ENCODE measurements around the gene RXRG. TPM values are rescaled to one million over a fixed set of nuclear protein-coding genes. Genes with fewer than 3 reads are reported as not detected.

Gene RXRG
- total and polyA plus RNA-seq, 4 donors = 0.23 to 2.2 TPM; not detected in 2

GRCh38 chr1:165376041-165376810, 68.7 kb downstream of the RXRG start:
- no peak overlapping the region for H3K27ac ChIP-seq (ENCODE audit: low read depth in 1 of 2, low read length in 2 of 2)
- H3K4me1 ChIP-seq (ENCODE audit: control insufficient read depth in 1 of 2, insufficient read depth in 2 of 2, low read length in 2 of 2) = no peaks in the 10 kb centered on the region
- ATAC-seq (ENCODE audit: low FRiP score) (peak; percentile 94), DNase-seq (peak; percentile 92 to 93)
- intact Hi-C loops (cut with DNase I) = no loop called here
- 1% methylated on average over 46 of the region's 46 CpGs for WGBS, 2 donors
- H3K4me3 ChIP-seq (ENCODE audit: low read length in 2 of 2) = peak overlapping the region; percentile 14 to 22
- H3K9me3 ChIP-seq (ENCODE audit: control insufficient read depth, low read length) = no peaks in the 10 kb centered on the region
- H3K27me3 ChIP-seq (ENCODE audit: control insufficient read depth in 1 of 2, insufficient read depth in 2 of 2, low read length in 1 of 2) = no peaks in the 10 kb centered on the region
- no peaks in the 10 kb centered on the region for H3K36me3 ChIP-seq (ENCODE audit: control insufficient read depth in 1 of 2, insufficient read depth in 2 of 2, low read length in 1 of 2)

GRCh38 chr1:165375623-165376022, 69.3 kb downstream of the RXRG start:
- 50 to 59% methylated on average over 7 of the region's 7 CpGs for WGBS, 2 donors
- Histone ChIP-seq H3K4me3 (ENCODE audit: low read length in 2 of 2) (peak overlapping the region in 1 of 2 donors; percentile 22), H3K9me3 (ENCODE audit: control insufficient read depth, low read length) (no peaks in the 10 kb centered on the region), H3K27me3 (ENCODE audit: control insufficient read depth in 1 of 2, insufficient read depth in 2 of 2, low read length in 1 of 2) (no peaks in the 10 kb centered on the region), H3K4me1 (ENCODE audit: control insufficient read depth in 1 of 2, insufficient read depth in 2 of 2, low read length in 2 of 2) (no peaks in the 10 kb centered on the region), H3K36me3 (ENCODE audit: control insufficient read depth in 1 of 2, insufficient read depth in 2 of 2, low read length in 1 of 2) (no peaks in the 10 kb centered on the region), H3K27ac (ENCODE audit: low read depth in 1 of 2, low read length in 2 of 2) (no peak overlapping the region)
- no peak for ATAC-seq (ENCODE audit: low FRiP score)
- no peak for DNase-seq
- intact Hi-C loops (cut with DNase I) = no loop called here

- Histone ChIP-seq H3K36me3 (ENCODE audit: control insufficient read depth in 1 of 2, insufficient read depth in 2 of 2, low read length in 1 of 2) (no peaks in the 10 kb centered on the region), H3K9me3 (ENCODE audit: control insufficient read depth, low read length) (no peaks in the 10 kb centered on the region), H3K4me1 (ENCODE audit: control insufficient read depth in 1 of 2, insufficient read depth in 2 of 2, low read length in 2 of 2) (no peaks in the 10 kb centered on the region), H3K27me3 (ENCODE audit: control insufficient read depth in 1 of 2, insufficient read depth in 2 of 2, low read length in 1 of 2) (no peaks in the 10 kb centered on the region), H3K4me3 (ENCODE audit: low read length in 2 of 2) (no peak overlapping the region), H3K27ac (ENCODE audit: low read depth in 1 of 2, low read length in 2 of 2) (no peak overlapping the region)
- DNase-seq = no peak
- WGBS, 2 donors = 55 to 57% methylated on average over 5 of the region's 5 CpGs
- ATAC-seq (ENCODE audit: low FRiP score) = no peak
- intact Hi-C loops (cut with DNase I) = no loop called here
These were observed 73.2 kb downstream of the RXRG start for GRCh38 chr1:165371588-165372225.

- Histone ChIP-seq H3K4me1 (ENCODE audit: control insufficient read depth in 1 of 2, insufficient read depth in 2 of 2, low read length in 2 of 2) (no peaks in the 10 kb centered on the region), H3K27ac (ENCODE audit: low read depth in 1 of 2, low read length in 2 of 2) (no peak overlapping the region), H3K9me3 (ENCODE audit: control insufficient read depth, low read length) (no peaks in the 10 kb centered on the region), H3K36me3 (ENCODE audit: control insufficient read depth in 1 of 2, insufficient read depth in 2 of 2, low read length in 1 of 2) (no peaks in the 10 kb centered on the region), H3K4me3 (ENCODE audit: low read length in 2 of 2) (no peak overlapping the region), H3K27me3 (ENCODE audit: control insufficient read depth in 1 of 2, insufficient read depth in 2 of 2, low read length in 1 of 2) (no peaks in the 10 kb centered on the region)
- peak in 1 of 2 donors; percentile 88 for DNase-seq
- ATAC-seq (ENCODE audit: low FRiP score) = peak; percentile 67
- 21% methylated on average over 9 of the region's 9 CpGs for WGBS, 2 donors
- intact Hi-C loops (cut with DNase I) = loop anchor here in 1 of 2 donors (10.0 kb wide), 1 partner anchor 255 kb away; no protein-coding TSS in a partner anchor
These were observed 75.6 kb downstream of the RXRG start for GRCh38 chr1:165369255-165369848.

GRCh38 chr1:165367375-165367993, 77.4 kb downstream of the RXRG start:
- ATAC-seq (ENCODE audit: low FRiP score) (peak; percentile 65), DNase-seq (peak; percentile 79 to 88)
- Histone ChIP-seq H3K27me3 (ENCODE audit: control insufficient read depth in 1 of 2, insufficient read depth in 2 of 2, low read length in 1 of 2) (no peaks in the 10 kb centered on the region), H3K4me1 (ENCODE audit: control insufficient read depth in 1 of 2, insufficient read depth in 2 of 2, low read length in 2 of 2) (no peaks in the 10 kb centered on the region), H3K36me3 (ENCODE audit: control insufficient read depth in 1 of 2, insufficient read depth in 2 of 2, low read length in 1 of 2) (no peaks in the 10 kb centered on the region), H3K4me3 (ENCODE audit: low read length in 2 of 2) (no peak overlapping the region), H3K9me3 (ENCODE audit: control insufficient read depth, low read length) (no peaks in the 10 kb centered on the region), H3K27ac (ENCODE audit: low read depth in 1 of 2, low read length in 2 of 2) (no peak overlapping the region)
- intact Hi-C loops (cut with DNase I) = loop anchor here in 1 of 2 donors (10.0 kb wide), 1 partner anchor 253 kb away; no protein-coding TSS in a partner anchor
- WGBS, 2 donors = 43 to 50% methylated on average over 7 of the region's 7 CpGs

GRCh38 chr1:165365341-165365740, 79.6 kb downstream of the RXRG start:
- no peak for DNase-seq
- ATAC-seq (ENCODE audit: low FRiP score) = no peak
- intact Hi-C loops (cut with DNase I) = loop anchor here in 1 of 2 donors (10.0 kb wide), 1 partner anchor 251 kb away; no protein-coding TSS in a partner anchor
- Histone ChIP-seq H3K9me3 (ENCODE audit: control insufficient read depth, low read length) (no peaks in the 10 kb centered on the region), H3K27me3 (ENCODE audit: control insufficient read depth in 1 of 2, insufficient read depth in 2 of 2, low read length in 1 of 2) (no peaks in the 10 kb centered on the region), H3K36me3 (ENCODE audit: control insufficient read depth in 1 of 2, insufficient read depth in 2 of 2, low read length in 1 of 2) (no peaks in the 10 kb centered on the region), H3K27ac (ENCODE audit: low read depth in 1 of 2, low read length in 2 of 2) (no peak overlapping the region), H3K4me1 (ENCODE audit: control insufficient read depth in 1 of 2, insufficient read depth in 2 of 2, low read length in 2 of 2) (no peaks in the 10 kb centered on the region), H3K4me3 (ENCODE audit: low read length in 2 of 2) (no peak overlapping the region)
- 35 to 41% methylated on average over 2 of the region's 2 CpGs for WGBS, 2 donors

- Histone ChIP-seq H3K9me3 (ENCODE audit: control insufficient read depth, low read length) (no peaks in the 10 kb centered on the region), H3K27ac (ENCODE audit: low read depth in 1 of 2, low read length in 2 of 2) (no peak overlapping the region), H3K4me3 (ENCODE audit: low read length in 2 of 2) (no peak overlapping the region), H3K4me1 (ENCODE audit: control insufficient read depth in 1 of 2, insufficient read depth in 2 of 2, low read length in 2 of 2) (no peaks in the 10 kb centered on the region), H3K36me3 (ENCODE audit: control insufficient read depth in 1 of 2, insufficient read depth in 2 of 2, low read length in 1 of 2) (no peaks in the 10 kb centered on the region), H3K27me3 (ENCODE audit: control insufficient read depth in 1 of 2, insufficient read depth in 2 of 2, low read length in 1 of 2) (no peaks in the 10 kb centered on the region)
- intact Hi-C loops (cut with DNase I) = loop anchor here in 1 of 2 donors (10.0 kb wide), 1 partner anchor 250 kb away; no protein-coding TSS in a partner anchor
- peak; percentile 61 for ATAC-seq (ENCODE audit: low FRiP score)
- peak in 1 of 2 donors; percentile 63 for DNase-seq
- 5 to 8% methylated on average over 6 of the region's 6 CpGs for WGBS, 2 donors
These were observed 80.3 kb downstream of the RXRG start for GRCh38 chr1:165364568-165365133.

GRCh38 chr1:165356876-165357275, 88.0 kb downstream of the RXRG start:
- H3K4me3 ChIP-seq (ENCODE audit: low read length in 2 of 2) = no peak overlapping the region
- WGBS, 2 donors = 25 to 32% methylated on average over 23 to 25 of the region's 25 CpGs
- no peak for DNase-seq
- no peaks in the 10 kb centered on the region for H3K9me3 ChIP-seq (ENCODE audit: control insufficient read depth, low read length)
- H3K27ac ChIP-seq (ENCODE audit: low read depth in 1 of 2, low read length in 2 of 2) = no peak overlapping the region
- no peaks in the 10 kb centered on the region for H3K36me3 ChIP-seq (ENCODE audit: control insufficient read depth in 1 of 2, insufficient read depth in 2 of 2, low read length in 1 of 2)
- intact Hi-C loops (cut with DNase I) = no loop called here
- peak; percentile 23 for ATAC-seq (ENCODE audit: low FRiP score)
- no peaks in the 10 kb centered on the region for H3K4me1 ChIP-seq (ENCODE audit: control insufficient read depth in 1 of 2, insufficient read depth in 2 of 2, low read length in 2 of 2)
- no peaks in the 10 kb centered on the region for H3K27me3 ChIP-seq (ENCODE audit: control insufficient read depth in 1 of 2, insufficient read depth in 2 of 2, low read length in 1 of 2)
